Astrocyte (in vitro differentiated cells and primary cell): Measurements from ENCODE around the gene ZBTB49. TPM values are rescaled to one million over a fixed set of nuclear protein-coding genes. Genes with fewer than 3 reads are reported as not detected.

Experiments used
- DNase-seq: peaks from one replicate; pipeline ENCODE4 v3.0.0-alpha.2; 2010; ENCODE audit warnings: low read depth
- FAIRE-seq: peaks from 2 replicates; lab custom pipeline; 2011; peaks lifted over from hg19 to GRCh38; lab: Jason Lieb, UNC
- H2AFZ ChIP-seq: 2 replicates; pipeline ENCODE4 v1.6.0; 2012; ENCODE audit warnings: low read depth, low read length, inconsistent platforms
- H3K27ac ChIP-seq: 2 replicates; pipeline ENCODE4 v1.5.1; 2011; ENCODE audit warnings: low read depth, low read length, inconsistent platforms
- H3K27me3 ChIP-seq: 2 replicates; pipeline ENCODE4 v1.6.0; 2011; ENCODE audit warnings: low read length, inconsistent platforms; ENCODE audit not compliant: insufficient read depth
- H3K36me3 ChIP-seq: 2 replicates; pipeline ENCODE4 v1.5.1; 2011; ENCODE audit warnings: low read length, inconsistent platforms; ENCODE audit not compliant: insufficient read depth
- H3K4me1 ChIP-seq: 2 replicates; pipeline ENCODE4 v1.5.1; 2011; ENCODE audit warnings: low read length, inconsistent platforms; ENCODE audit not compliant: insufficient read depth
- H3K4me2 ChIP-seq: 2 replicates; pipeline ENCODE4 v1.6.0; 2012; ENCODE audit warnings: low read length, inconsistent platforms
- H3K4me3 ChIP-seq: 2 replicates; pipeline ENCODE4 v1.5.1; 2011; ENCODE audit warnings: low read depth, mild to moderate bottlenecking, low read length, inconsistent platforms; ENCODE audit not compliant: insufficient read depth
- H3K79me2 ChIP-seq: 2 replicates; pipeline ENCODE4 v1.6.0; 2012; ENCODE audit warnings: mild to moderate bottlenecking, low read length, inconsistent platforms; ENCODE audit not compliant: insufficient read depth
- H3K9ac ChIP-seq: 2 replicates; pipeline ENCODE4 v1.6.0; 2012; ENCODE audit warnings: mild to moderate bottlenecking, low read length, inconsistent platforms
- H3K9me3 ChIP-seq: 2 replicates; pipeline ENCODE4 v1.5.1; 2012; ENCODE audit warnings: low read depth, mild to moderate bottlenecking, low read length, inconsistent platforms; ENCODE audit not compliant: insufficient read depth
- H4K20me1 ChIP-seq: 2 replicates; pipeline ENCODE4 v1.6.0; 2012; ENCODE audit warnings: low read length, inconsistent platforms; ENCODE audit not compliant: insufficient read depth
- H3K27ac Mint-ChIP-seq: one replicate; pipeline ENCODE4 v1.8.0; 2021; ENCODE audit warnings: mild to moderate bottlenecking, mixed read lengths; ENCODE audit not compliant: unreplicated experiment
- H3K27me3 Mint-ChIP-seq: one replicate; pipeline ENCODE4 v1.8.0; 2021; ENCODE audit warnings: low read depth, mixed read lengths; ENCODE audit not compliant: unreplicated experiment
- H3K36me3 Mint-ChIP-seq: one replicate; pipeline ENCODE4 v1.8.0; 2021; ENCODE audit warnings: low read depth, mixed read lengths; ENCODE audit not compliant: unreplicated experiment
- H3K4me1 Mint-ChIP-seq: one replicate; pipeline ENCODE4 v1.8.0; 2021; ENCODE audit warnings: low read depth, mixed read lengths; ENCODE audit not compliant: unreplicated experiment
- H3K4me3 Mint-ChIP-seq: one replicate; pipeline ENCODE4 v1.8.0; 2021; ENCODE audit warnings: mild to moderate bottlenecking, moderate library complexity, mixed read lengths; ENCODE audit not compliant: unreplicated experiment
- H3K9me3 Mint-ChIP-seq: one replicate; pipeline ENCODE4 v1.8.0; 2021; ENCODE audit warnings: mild to moderate bottlenecking, mixed read lengths; ENCODE audit not compliant: unreplicated experiment
- CTCF ChIP-seq: IDR thresholded peaks from 2 replicates; pipeline ENCODE4 v1.5.1; 2011; ENCODE audit warnings: low read depth, mild to moderate bottlenecking, inconsistent platforms, low read length, moderate library complexity; ENCODE audit not compliant: insufficient read depth
- EZH2 ChIP-seq: IDR thresholded peaks from 2 replicates; pipeline ENCODE4 v1.6.1; 2012; ENCODE audit warnings: mild to moderate bottlenecking, low read length, inconsistent platforms; ENCODE audit not compliant: insufficient read depth
- total RNA-seq: library from RNA; stranded (reverse); gene quantifications from 2 replicates; pipeline ENCODE4 v1.2.1, GENCODE V29; 2021

ZBTB49 gene
- total RNA-seq, 1 donor from 2014 or later, result 5.5 TPM

- no peak overlapping the region for H3K4me2 ChIP-seq
- no peak for DNase-seq
- no peak overlapping the region for H3K9ac ChIP-seq
- H3K36me3 ChIP-seq, result no peaks in the 10 kb centered on the region
- H3K27me3 ChIP-seq, result peaks cover 24% of the 10 kb centered on the region
- Mint-ChIP-seq H3K4me3 (no peak overlapping the region), H3K27ac (no peak overlapping the region), H3K4me1 (no peaks in the 10 kb centered on the region), H3K9me3 (no peaks in the 10 kb centered on the region), H3K36me3 (no peaks in the 10 kb centered on the region), H3K27me3 (peaks cover 29% of the 10 kb centered on the region)
- no peaks in the 10 kb centered on the region for H3K4me1 ChIP-seq
- TF ChIP-seq EZH2 (no peak), CTCF (no peak)
- no peaks in the 10 kb centered on the region for H3K79me2 ChIP-seq
- H2AFZ ChIP-seq, result no peak overlapping the region
- H3K9me3 ChIP-seq, result no peaks in the 10 kb centered on the region
- H3K27ac ChIP-seq, result no peak overlapping the region
- no peak overlapping the region for H3K4me3 ChIP-seq
- peaks cover 3% of the 10 kb centered on the region for H4K20me1 ChIP-seq
- FAIRE-seq, result no peak
Measured at GRCh38 chr4:4338210-4339001, 48.4 kb downstream of the ZBTB49 start.

DNA sequence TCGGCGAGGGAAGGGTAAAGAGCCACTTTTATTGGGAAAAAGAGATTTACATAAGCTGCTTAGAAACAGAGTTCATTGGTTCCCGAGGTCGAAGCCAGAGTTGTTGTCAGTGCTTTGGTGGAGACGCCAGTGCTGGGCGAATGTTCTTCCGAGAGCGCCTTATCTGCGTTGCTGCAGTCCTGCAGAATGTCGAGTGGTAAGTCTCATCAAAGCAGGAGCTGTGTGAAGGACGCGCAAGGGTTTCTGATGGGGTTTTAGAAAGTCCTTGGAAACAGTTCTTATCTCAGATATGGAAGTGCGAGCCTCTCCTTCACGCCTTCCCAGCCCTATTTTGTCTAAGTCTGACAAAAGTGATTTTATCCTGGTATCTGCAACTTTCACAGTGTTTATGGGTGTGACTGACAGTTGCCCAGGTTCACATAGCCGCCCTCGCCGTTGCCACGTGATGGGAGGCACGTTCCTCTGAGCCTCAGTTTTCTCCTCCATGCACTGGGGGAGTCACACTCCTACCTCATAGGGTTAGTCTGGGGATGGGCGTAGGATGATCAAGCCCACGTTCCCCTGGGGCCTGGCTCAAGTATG, 49.5 kb downstream of the ZBTB49 start:
- Mint-ChIP-seq H3K9me3 (no peaks in the 10 kb centered on the region), H3K27ac (no peak overlapping the region), H3K27me3 (peaks cover 31% of the 10 kb centered on the region), H3K4me1 (no peaks in the 10 kb centered on the region), H3K4me3 (no peak overlapping the region), H3K36me3 (no peaks in the 10 kb centered on the region)
- no peaks in the 10 kb centered on the region for H4K20me1 ChIP-seq
- no peaks in the 10 kb centered on the region for H3K36me3 ChIP-seq
- peaks cover 27% of the 10 kb centered on the region for H3K27me3 ChIP-seq
- DNase-seq (no peak), FAIRE-seq (no peak)
- H3K27ac ChIP-seq, result no peak overlapping the region
- no peaks in the 10 kb centered on the region for H3K4me1 ChIP-seq
- H3K4me3 ChIP-seq, result no peak overlapping the region
- no peak overlapping the region for H3K4me2 ChIP-seq
- no peak for TF ChIP-seq EZH2
- no peak for TF ChIP-seq CTCF
- no peaks in the 10 kb centered on the region for H3K79me2 ChIP-seq
- H3K9ac ChIP-seq, result no peak overlapping the region
- H3K9me3 ChIP-seq, result no peaks in the 10 kb centered on the region
- H2AFZ ChIP-seq, result no peak overlapping the region
